LoVo (cell line): ENCODE results near the gene TXNL4B.
"Not testable (repeated sequence)": the region's sequence is repeated elsewhere in the genome, so short reads cannot be mapped to it uniquely, and the experiment has no call there.

Experiments used
- DNase-seq: peaks from one replicate; pipeline ENCODE4 v3.0.0-alpha.2; 2016; ENCODE audit warnings: low spot score

The TXNL4B gene

DNA sequence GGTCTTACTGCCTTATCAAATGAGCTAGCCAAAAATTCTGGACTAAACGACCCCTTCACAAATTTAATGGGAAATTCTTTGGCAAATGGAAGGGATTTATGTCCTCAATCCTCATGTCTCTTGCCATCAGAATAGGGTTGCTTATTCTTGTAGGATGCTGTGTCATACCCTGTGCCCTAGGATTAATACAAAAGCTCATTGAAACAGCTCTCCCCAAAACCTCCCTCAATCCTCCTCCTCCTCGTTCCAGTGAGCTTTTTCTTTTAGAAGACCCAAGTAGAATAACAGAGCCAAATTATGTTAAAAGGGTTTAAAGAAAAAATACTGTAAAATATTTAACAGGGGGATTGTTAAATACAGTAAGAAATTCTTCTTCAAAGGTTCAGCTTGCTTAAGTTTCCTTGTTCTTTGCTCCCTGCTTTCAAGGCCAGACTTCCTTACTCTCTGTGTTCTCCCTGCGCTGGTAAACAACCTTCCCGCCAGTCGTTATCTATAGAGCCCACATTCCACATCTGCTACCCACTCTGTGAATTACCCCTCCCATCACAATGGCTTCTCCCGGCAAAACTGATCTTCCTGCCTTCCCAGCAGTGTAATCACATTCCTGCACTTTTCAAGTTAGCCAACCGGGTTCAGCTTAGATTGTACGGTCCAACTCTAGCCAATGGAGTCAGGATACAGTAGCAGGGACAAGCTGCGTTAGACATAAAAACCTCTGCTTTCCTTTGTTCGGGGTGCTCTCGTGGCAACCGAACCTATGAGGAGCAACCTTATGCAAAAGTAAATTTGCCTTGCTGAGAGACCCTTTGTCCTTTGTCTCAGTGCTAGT lies 20.7 kb downstream of the TXNL4B start:
- no peak for DNase-seq

DNA sequence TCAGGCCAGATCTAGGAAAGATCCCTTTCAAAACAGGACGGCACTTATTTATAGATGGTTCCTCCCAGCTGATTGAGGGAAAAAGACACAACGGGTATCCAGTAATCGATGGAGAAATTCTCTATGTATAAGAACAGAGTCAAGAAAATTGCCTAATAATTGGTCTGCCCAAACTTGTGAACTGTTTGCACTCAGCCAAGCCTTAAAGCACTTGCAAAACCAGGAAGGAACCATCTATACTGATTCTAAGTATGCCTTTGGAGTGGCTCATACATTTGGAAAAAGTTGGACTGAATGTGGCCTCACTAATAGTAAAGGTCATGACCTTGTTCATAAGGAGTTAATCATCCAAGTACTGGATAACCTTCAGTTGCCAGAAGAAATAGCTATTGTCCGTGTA lies 24.5 kb downstream of the TXNL4B start:
- DNase-seq = no peak

DNA sequence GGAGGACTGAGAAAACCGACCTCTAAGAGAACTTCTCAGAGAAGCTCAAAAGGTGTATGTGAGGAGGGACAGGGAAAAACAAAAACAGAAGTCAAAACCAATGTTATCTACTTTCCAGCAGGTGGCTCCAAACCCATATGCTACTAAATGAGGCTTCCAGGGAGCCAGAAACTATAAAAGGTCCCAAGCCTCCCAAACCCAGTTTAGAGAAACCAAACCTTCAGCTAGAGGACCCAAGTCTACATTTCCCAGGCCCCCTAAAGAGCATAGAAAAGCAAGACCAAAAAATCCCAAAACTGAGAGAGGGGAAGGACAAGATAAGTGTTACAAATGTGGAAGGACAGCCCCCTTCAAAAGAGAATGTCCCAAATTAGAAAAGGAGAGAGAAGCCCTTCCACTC lies 26.7 kb downstream of the TXNL4B start:
- DNase-seq = peak; percentile 39

GRCh38 chr16:72064361-72064894 lies 29.0 kb downstream of the TXNL4B start:
- DNase-seq = no peak

- DNase-seq = no peak
These were observed 31.9 kb downstream of the TXNL4B start for GRCh38 chr16:72061564-72061963.

GRCh38 chr16:72060405-72060804 lies 33.0 kb downstream of the TXNL4B start:
- DNase-seq = no peak

DNA sequence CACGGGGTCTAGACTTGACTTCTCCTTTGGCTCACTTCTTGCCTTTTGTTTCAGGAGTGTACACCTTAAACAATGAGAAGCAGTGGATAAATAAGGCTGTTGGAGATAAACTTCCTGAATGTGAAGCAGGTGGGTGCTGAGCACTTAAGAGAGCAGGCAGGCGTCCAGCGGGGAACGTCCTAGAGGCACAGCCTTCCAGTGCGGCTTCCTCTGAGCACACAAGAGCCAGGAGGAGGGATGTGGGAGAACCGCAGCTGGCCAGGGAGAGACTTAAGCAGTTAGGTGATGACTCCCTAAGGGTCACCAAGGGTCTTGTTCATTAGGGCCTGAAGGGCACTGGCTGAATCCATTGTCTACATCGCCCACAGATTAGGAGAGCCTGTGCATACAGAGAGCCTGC lies 34.4 kb downstream of the TXNL4B start:
- not testable (repeated sequence) for DNase-seq

- DNase-seq = not testable (repeated sequence)
These were observed 36.1 kb downstream of the TXNL4B start for GRCh38 chr16:72057313-72057712.

- DNase-seq = no peak
These were observed 37.5 kb downstream of the TXNL4B start for GRCh38 chr16:72055911-72056310.

GRCh38 chr16:72054254-72054847 lies 39.1 kb downstream of the TXNL4B start, which contains the start of gene HP:
Gene HP (plus strand): TSS chr16:72054505. CDS start chr16:72054653, 148 bp downstream.
- DNase-seq = not testable (repeated sequence)

GRCh38 chr16:72051818-72052217 lies 41.6 kb downstream of the TXNL4B start:
- no peak for DNase-seq

GRCh38 chr16:72050769-72051464 lies 42.5 kb downstream of the TXNL4B start:
- no peak for DNase-seq

DNA sequence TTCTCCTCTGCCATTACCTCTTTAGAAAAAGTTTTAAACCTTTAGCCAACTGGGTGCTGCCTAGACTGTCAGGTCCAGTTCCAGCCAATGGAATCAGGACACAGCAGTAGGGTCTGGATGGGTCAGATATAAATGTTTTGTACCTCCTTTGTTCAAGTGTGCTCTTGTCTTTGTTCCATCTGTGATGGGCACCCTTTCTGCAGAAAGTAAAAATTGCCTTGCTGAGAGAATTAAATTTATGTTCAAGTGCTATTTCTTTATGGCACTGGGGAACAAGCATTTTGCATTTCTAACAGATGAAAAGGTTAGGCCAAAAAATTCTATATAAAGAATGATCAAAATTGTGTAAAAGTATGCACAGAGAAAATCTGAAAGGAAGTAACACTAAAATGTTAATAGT lies 44.3 kb downstream of the TXNL4B start:
- no peak for DNase-seq

DNA sequence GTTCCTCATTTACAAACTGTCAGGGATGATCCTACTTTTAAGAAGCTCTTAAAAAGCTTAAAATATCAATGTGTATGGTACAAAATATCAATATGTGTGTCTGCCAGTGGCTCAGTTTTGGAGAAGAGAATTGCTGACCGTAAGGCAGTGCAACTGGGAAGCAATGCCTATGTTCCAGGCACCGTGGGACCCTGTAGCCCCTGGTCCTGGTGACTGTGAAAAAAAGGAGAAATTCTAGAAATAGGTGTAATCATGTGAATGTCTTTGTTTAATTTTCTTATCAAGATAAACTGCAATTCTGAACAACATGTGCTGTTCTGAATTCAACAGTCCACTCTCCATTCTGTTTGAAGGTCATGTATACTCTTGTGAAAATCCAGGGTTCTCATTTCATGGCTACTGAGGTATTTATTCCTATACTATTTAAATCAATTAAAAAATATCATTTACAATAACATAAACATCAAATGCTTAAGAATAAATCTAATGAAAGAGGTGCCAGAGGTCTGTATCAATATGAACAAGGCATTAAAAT lies 48.5 kb downstream of the TXNL4B start:
- no peak for DNase-seq

- DNase-seq = no peak
These were observed 49.1 kb downstream of the TXNL4B start for GRCh38 chr16:72044296-72044695.

- no peak for DNase-seq
These were observed 49.9 kb downstream of the TXNL4B start for GRCh38 chr16:72043539-72043938.

GRCh38 chr16:72043058-72043457 lies 50.4 kb downstream of the TXNL4B start:
- DNase-seq = no peak

- DNase-seq = no peak
These were observed 51.2 kb downstream of the TXNL4B start for GRCh38 chr16:72042157-72042660.

DNA sequence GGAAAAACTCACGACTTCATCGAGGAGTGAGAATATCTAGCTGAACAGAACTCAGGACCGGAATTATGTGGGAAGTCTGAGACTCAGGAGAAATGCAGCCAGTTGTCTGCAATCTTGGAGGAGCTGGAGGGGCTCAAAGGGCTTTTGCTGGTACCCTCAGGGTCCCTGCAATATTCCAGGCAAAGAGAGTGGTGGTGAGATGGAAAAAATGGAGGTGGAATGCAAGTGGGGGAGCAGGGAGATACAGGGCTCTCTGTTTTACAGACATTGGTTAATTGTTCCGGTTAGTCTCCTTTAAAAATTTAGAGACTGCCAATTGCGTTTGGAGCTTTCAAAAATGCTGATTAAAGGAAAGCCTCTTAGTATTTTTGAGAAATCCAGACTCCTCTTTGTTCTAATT lies 57.3 kb downstream of the TXNL4B start:
- no peak for DNase-seq
